H4 (cell line): ENCODE measurements around the gene KLK14. TPM values are rescaled to one million over a fixed set of nuclear protein-coding genes. Genes with fewer than 3 reads are reported as not detected.
A peak's percentile ranks its signal among the peaks of the same experiment; 100 is the strongest.

ENCODE experiments used
- DNase-seq: peaks from one replicate; pipeline ENCODE4 v3.0.0-alpha.2; 2015; ENCODE audit warnings: low spot score
- total RNA-seq: library from RNA; depleted of rRNA; stranded (reverse); fragments of >200 nt; shearing (Covaris generic); gene quantifications from 2 replicates; pipeline ENCODE4 v1.2.3, GENCODE V29; 2014; rRNA removed

The KLK14 gene
- not detected in 2 replicates for total RNA-seq

GRCh38 chr19:51082611-51083010 lies at the start of gene KLK14:
Gene KLK14 (minus strand): TSS chr19:51082887. CDS start chr19:51082614, 273 bp downstream.
- no peak for DNase-seq

GRCh38 chr19:51131780-51132680 lies 49.3 kb upstream of the KLK14 start:
- peak; percentile 84 for DNase-seq

- DNase-seq, result no peak
Observed at GRCh38 chr19:51129716-51130115, 47.0 kb upstream of the KLK14 start.

GRCh38 chr19:51128227-51128626 lies 45.5 kb upstream of the KLK14 start:
- no peak for DNase-seq

GRCh38 chr19:51127755-51128154 lies 45.1 kb upstream of the KLK14 start:
- DNase-seq, result peak; percentile 46

- no peak for DNase-seq
Observed at GRCh38 chr19:51127032-51127431, 44.3 kb upstream of the KLK14 start.

- no peak for DNase-seq
Observed at GRCh38 chr19:51125421-51126075, 42.9 kb upstream of the KLK14 start.

GRCh38 chr19:51124729-51125128 lies 42.0 kb upstream of the KLK14 start, which contains the start of gene SIGLEC9:
Gene SIGLEC9 (plus strand): TSS chr19:51124906. CDS start chr19:51124975, 69 bp downstream.
- DNase-seq, result no peak

- DNase-seq, result no peak
Observed at GRCh38 chr19:51124216-51124615, 41.5 kb upstream of the KLK14 start.

GRCh38 chr19:51123802-51124201 lies 41.1 kb upstream of the KLK14 start:
- no peak for DNase-seq

GRCh38 chr19:51123381-51123800 lies 40.7 kb upstream of the KLK14 start:
- DNase-seq, result no peak

GRCh38 chr19:51122112-51122981 lies 39.7 kb upstream of the KLK14 start:
- DNase-seq, result peak; percentile 33

- DNase-seq, result no peak
Observed at GRCh38 chr19:51121257-51121656, 38.6 kb upstream of the KLK14 start.

GRCh38 chr19:51120160-51120559 lies 37.5 kb upstream of the KLK14 start:
- DNase-seq, result no peak

GRCh38 chr19:51119611-51120010 lies 36.9 kb upstream of the KLK14 start:
- DNase-seq, result no peak

GRCh38 chr19:51119101-51119500 lies 36.4 kb upstream of the KLK14 start:
- no peak for DNase-seq

- no peak for DNase-seq
Observed at GRCh38 chr19:51116736-51117286, 34.1 kb upstream of the KLK14 start.

- DNase-seq, result no peak
Observed at GRCh38 chr19:51114087-51114729, 31.5 kb upstream of the KLK14 start.

- DNase-seq, result no peak
Observed at GRCh38 chr19:51111606-51112005, 28.9 kb upstream of the KLK14 start.

GRCh38 chr19:51110666-51110971 lies 27.9 kb upstream of the KLK14 start:
- no peak for DNase-seq

GRCh38 chr19:51108805-51109146 lies 26.1 kb upstream of the KLK14 start:
- no peak for DNase-seq
